Stimulated activated naive CD8-positive, alpha-beta T cell treated with anti-CD3 and anti-CD28 coated beads, Interleukin-15, Interleukin-2, amounts not matched to agents 100 ng/mL and 50 ng/mL, for 24 hours (primary cell): ENCODE data around the gene PRKAG3.

Source experiments
- H3K27ac Mint-ChIP-seq: one replicate; pipeline ENCODE4 v1.8.0; 2021; ENCODE audit warnings: mild to moderate bottlenecking, mixed read lengths
- H3K27me3 Mint-ChIP-seq: one replicate; pipeline ENCODE4 v1.8.0; 2021; ENCODE audit warnings: mixed read lengths
- H3K36me3 Mint-ChIP-seq: one replicate; pipeline ENCODE4 v1.8.0; 2021; ENCODE audit warnings: low read depth, mixed read lengths
- H3K4me1 Mint-ChIP-seq: one replicate; pipeline ENCODE4 v1.8.0; 2021; ENCODE audit warnings: low read depth, mixed read lengths
- H3K4me3 Mint-ChIP-seq: one replicate; pipeline ENCODE4 v1.8.0; 2021; ENCODE audit warnings: mild to moderate bottlenecking, mixed read lengths
- H3K9me3 Mint-ChIP-seq: one replicate; pipeline ENCODE4 v1.8.0; 2021; ENCODE audit warnings: mixed read lengths

Gene PRKAG3

DNA sequence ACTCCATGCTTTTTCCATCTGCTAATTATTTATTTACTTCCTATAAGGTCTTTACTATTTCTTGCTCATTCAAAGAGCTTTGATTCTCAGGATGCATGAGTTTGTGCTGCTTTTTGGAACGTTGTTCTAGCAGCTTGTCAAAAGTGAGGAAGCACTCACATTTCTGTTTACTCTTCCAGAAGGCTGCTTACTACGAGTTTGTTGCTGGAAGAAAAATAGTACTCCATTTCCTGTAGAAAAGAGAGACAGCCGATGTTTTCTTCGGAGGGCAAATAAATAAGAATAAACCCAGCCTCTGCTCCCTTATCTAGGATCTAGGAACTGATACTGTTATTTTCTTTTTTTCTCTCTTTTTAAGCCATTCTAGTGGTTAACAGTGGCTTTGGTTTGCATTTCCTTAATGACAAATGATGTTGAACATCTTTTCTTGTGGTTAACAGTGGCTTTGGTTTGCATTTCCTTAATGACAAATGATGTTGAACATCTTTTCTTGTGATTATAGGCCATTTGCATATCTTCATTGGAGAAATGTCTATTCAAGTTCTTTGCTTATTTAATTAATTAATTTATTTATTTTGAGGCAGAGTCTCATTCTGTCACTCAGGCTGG is 29.1 kb downstream of the PRKAG3 start:
- H3K27me3 Mint-ChIP-seq: peaks cover 43% of the 10 kb centered on the region
- peaks cover 7% of the 10 kb centered on the region for H3K9me3 Mint-ChIP-seq
- no peaks in the 10 kb centered on the region for H3K4me1 Mint-ChIP-seq
- H3K36me3 Mint-ChIP-seq: peaks cover 14% of the 10 kb centered on the region
- no peak overlapping the region for H3K27ac Mint-ChIP-seq
- H3K4me3 Mint-ChIP-seq: no peak overlapping the region

- H3K4me3 Mint-ChIP-seq: no peak overlapping the region
Observed at GRCh38 chr2:218799990-218800389, 31.6 kb downstream of the PRKAG3 start.

GRCh38 chr2:218798767-218799504 is 32.7 kb downstream of the PRKAG3 start:
- H3K27me3 Mint-ChIP-seq: peaks cover 46% of the 10 kb centered on the region

More at GRCh38 chr2:218799990-218800389, 31.6 kb downstream of the PRKAG3 start:
- H3K27ac Mint-ChIP-seq: no peak overlapping the region
- H3K27me3 Mint-ChIP-seq: peaks cover 42% of the 10 kb centered on the region
- no peaks in the 10 kb centered on the region for H3K4me1 Mint-ChIP-seq
- H3K36me3 Mint-ChIP-seq: peaks cover 10% of the 10 kb centered on the region
- H3K9me3 Mint-ChIP-seq: peaks cover 3% of the 10 kb centered on the region

DNA sequence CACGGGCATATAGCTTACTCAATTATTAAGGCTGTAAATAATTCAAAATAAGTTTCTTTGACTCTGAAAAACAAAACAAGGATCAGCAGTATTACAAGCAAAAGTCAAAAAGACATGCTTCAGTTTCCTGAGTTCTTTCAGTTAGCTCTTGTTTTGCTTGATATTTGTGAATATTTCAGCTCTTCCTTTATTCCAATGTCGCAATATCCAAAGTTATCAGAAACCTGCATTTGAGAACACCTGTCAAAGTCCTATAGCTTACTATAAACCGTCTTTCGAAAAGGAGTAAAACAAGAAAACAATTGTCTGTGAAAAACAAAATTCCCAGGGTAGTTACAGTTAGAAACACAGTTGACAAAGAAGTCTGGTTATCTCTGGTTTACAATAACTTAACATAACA is 34.9 kb downstream of the PRKAG3 start:
- Mint-ChIP-seq H3K27me3 (peaks cover 41% of the 10 kb centered on the region), H3K4me3 (no peak overlapping the region), H3K4me1 (no peaks in the 10 kb centered on the region), H3K27ac (no peak overlapping the region), H3K9me3 (no peaks in the 10 kb centered on the region), H3K36me3 (no peaks in the 10 kb centered on the region)

More at GRCh38 chr2:218798767-218799504, 32.7 kb downstream of the PRKAG3 start:
- Mint-ChIP-seq H3K4me1 (no peaks in the 10 kb centered on the region), H3K4me3 (no peak overlapping the region), H3K9me3 (no peaks in the 10 kb centered on the region), H3K27ac (no peak overlapping the region), H3K36me3 (no peaks in the 10 kb centered on the region)

DNA sequence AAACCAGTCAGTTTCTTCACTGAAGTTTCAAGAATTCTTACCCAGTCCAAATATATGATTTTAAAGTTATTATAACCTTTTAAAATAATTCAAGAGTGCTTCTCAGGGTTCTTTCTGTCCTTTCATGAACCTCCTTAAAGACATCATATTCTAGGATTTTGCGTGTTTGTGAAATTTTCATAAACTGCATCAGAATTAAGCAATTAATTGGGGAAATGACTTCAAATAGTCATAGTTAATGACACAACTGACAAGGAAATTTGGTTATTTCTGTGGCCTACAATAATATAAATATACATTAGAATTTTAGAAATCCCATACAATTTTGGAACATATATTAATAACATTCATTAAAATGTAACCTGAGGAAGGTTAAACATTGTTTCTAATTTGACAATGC is 39.2 kb downstream of the PRKAG3 start:
- no peak overlapping the region for H3K27ac Mint-ChIP-seq
- peaks cover 35% of the 10 kb centered on the region for H3K27me3 Mint-ChIP-seq
- H3K36me3 Mint-ChIP-seq: no peaks in the 10 kb centered on the region
- no peak overlapping the region for H3K4me3 Mint-ChIP-seq
- H3K9me3 Mint-ChIP-seq: no peaks in the 10 kb centered on the region
- H3K4me1 Mint-ChIP-seq: no peaks in the 10 kb centered on the region

- H3K9me3 Mint-ChIP-seq: no peaks in the 10 kb centered on the region
- H3K27ac Mint-ChIP-seq: no peak overlapping the region
- no peaks in the 10 kb centered on the region for H3K4me1 Mint-ChIP-seq
- H3K27me3 Mint-ChIP-seq: peaks cover 31% of the 10 kb centered on the region
- no peak overlapping the region for H3K4me3 Mint-ChIP-seq
- H3K36me3 Mint-ChIP-seq: no peaks in the 10 kb centered on the region
Observed at GRCh38 chr2:218788529-218789255, 42.9 kb downstream of the PRKAG3 start.

- peaks cover 45% of the 10 kb centered on the region for H3K27me3 Mint-ChIP-seq
Observed at GRCh38 chr2:218786133-218786532, 45.5 kb downstream of the PRKAG3 start.

DNA sequence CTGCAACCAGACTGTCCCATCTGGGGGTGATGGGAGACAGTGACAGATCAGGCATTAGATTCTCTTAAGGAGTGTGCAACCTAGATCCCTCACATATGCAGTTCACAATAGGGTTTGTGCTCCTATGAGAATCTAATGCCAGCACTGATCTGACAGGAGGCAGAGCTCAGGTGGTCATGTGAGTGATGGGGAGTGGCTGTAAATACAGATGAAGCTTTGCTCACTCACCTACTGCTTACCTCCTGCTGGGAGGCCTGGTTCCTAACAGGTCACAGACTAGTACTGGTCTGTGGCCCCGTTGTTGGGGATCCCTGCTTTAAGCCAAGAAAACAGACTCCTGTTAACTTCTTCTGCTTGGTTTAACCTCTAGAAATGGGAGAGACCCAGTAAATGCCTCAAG is 46.5 kb downstream of the PRKAG3 start:
- H3K27me3 Mint-ChIP-seq: peaks cover 50% of the 10 kb centered on the region
- no peak overlapping the region for H3K27ac Mint-ChIP-seq

More at GRCh38 chr2:218786133-218786532, 45.5 kb downstream of the PRKAG3 start:
- H3K4me3 Mint-ChIP-seq: no peak overlapping the region
- H3K9me3 Mint-ChIP-seq: no peaks in the 10 kb centered on the region
- H3K27ac Mint-ChIP-seq: no peak overlapping the region
- H3K4me1 Mint-ChIP-seq: peaks cover 3% of the 10 kb centered on the region
- no peaks in the 10 kb centered on the region for H3K36me3 Mint-ChIP-seq

DNA sequence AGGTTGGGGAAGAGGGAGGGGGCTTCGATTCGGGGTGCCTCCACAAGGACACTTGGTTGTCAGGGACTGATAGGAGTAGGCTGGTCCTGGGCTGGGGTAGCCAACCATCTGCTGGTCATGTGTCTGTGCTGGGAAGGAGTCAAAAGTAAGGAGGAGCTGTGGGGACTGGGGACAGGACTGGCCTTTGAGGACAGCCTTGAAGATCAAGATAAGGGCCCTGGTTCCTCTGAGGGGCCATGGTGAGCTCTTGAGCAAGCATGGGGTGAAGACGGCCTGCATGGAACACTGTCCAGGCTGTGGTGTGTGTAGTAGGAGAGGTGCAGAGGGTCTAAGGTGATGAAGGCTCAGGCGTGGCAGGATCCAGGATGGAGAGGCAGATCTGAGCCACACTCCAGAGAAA is 47.9 kb downstream of the PRKAG3 start:
- Mint-ChIP-seq H3K36me3 (peaks cover 6% of the 10 kb centered on the region), H3K4me1 (peaks cover 7% of the 10 kb centered on the region), H3K4me3 (no peak overlapping the region), H3K27ac (no peak overlapping the region), H3K9me3 (peaks cover 3% of the 10 kb centered on the region), H3K27me3 (peaks cover 61% of the 10 kb centered on the region)

More for the DNA sequence above, 46.5 kb downstream of the PRKAG3 start:
- no peaks in the 10 kb centered on the region for H3K9me3 Mint-ChIP-seq
- peaks cover 7% of the 10 kb centered on the region for H3K4me1 Mint-ChIP-seq
- H3K36me3 Mint-ChIP-seq: peaks cover 1% of the 10 kb centered on the region
- H3K4me3 Mint-ChIP-seq: no peak overlapping the region

- Mint-ChIP-seq H3K36me3 (peaks cover 12% of the 10 kb centered on the region), H3K4me1 (peaks cover 7% of the 10 kb centered on the region), H3K4me3 (peak overlapping the region; percentile 16), H3K27ac (no peak overlapping the region), H3K27me3 (peaks cover 63% of the 10 kb centered on the region), H3K9me3 (peaks cover 9% of the 10 kb centered on the region)
Observed at GRCh38 chr2:218782528-218782844, 49.1 kb downstream of the PRKAG3 start.

DNA sequence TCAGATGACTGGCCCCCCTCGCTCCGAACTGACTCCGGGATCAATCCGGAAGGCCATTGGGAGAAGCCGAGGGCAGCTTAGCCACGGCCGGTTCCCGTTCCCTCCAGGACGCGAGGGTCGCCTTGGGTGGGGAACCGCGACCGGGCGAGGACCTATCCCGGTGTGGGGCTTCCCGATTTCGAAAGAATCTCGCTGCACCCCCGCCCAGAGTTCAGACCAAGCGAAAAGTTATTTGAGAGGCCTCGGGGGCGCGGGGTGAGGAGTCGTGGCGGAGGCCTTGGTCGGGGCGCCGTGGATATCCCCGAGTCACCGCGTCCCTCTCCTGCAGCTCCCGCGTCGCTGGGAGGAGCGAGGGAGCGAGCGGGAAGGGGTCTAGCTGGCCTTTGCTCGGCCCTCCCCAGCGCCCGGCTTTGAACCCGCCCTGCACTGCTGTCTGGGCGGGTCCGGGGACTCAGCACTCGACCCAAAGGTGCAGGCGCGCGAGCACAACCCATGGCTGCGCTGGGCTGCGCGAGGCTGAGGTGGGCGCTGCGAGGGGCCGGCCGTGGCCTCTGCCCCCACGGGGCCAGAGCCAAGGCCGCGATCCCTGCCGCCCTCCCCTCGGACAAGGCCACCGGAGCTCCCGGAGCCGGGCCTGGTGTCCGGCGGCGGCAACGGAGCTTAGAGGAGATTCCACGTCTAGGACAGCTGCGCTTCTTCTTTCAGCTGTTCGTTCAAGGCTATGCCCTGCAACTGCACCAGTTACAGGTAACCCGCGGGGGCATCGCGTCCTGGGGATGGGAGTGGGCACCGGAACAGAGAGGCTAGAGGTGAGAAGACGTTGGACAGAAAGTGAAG is 49.7 kb downstream of the PRKAG3 start, which contains the start of gene CYP27A1:
CYP27A1 (plus strand) TSS at position 457 of the 837 bp plus-strand sequence; CDS start at position 493, 36 bp downstream.
- H3K36me3 Mint-ChIP-seq: peaks cover 17% of the 10 kb centered on the region
- H3K4me3 Mint-ChIP-seq: peak within 1 kb of the TSS; percentile 43
- peaks cover 15% of the 10 kb centered on the region for H3K9me3 Mint-ChIP-seq
- H3K27ac Mint-ChIP-seq: no peak within 1 kb of the TSS
- peaks cover 66% of the 10 kb centered on the region for H3K27me3 Mint-ChIP-seq
- peaks cover 7% of the 10 kb centered on the region for H3K4me1 Mint-ChIP-seq

DNA sequence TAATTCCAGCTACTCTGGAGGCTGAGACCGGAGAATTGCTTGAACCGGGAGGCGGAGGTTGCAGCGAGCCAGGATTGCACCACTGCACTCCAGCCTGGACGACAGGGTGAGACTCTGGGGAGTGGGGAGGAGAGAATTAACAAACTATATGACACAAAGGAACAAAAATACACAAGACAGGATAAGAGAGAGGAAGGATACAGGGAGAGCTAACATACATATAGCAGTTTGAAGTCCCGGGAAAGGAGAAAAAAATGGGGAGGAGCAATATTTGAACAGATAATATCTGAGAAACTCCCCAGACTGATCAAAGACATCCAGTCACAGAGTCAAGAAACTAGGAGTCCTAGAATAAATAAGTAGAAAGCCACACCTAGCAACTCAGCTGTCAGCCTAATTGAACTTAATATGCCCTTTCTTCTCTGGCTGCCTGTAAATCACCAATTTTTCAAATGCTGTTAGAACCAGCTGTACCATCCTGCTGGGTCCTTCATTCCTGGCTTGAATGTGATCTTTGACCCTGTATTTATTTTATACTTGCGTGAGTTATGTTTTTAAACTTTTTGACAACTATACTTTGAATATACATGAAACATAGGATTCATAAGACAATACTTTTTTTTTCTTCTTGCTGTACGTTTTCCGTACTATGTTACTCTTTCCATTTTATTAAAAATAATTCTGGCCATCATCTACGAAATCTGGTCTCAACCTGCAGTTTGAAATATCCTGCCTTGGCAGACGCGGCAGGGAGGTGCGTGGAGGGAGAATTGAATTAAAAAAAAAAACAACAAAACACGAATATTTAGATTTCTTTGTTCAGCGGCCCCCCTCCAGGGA is 50.5 kb downstream of the PRKAG3 start:
- peaks cover 21% of the 10 kb centered on the region for H3K36me3 Mint-ChIP-seq
- peaks cover 7% of the 10 kb centered on the region for H3K4me1 Mint-ChIP-seq
- peaks cover 17% of the 10 kb centered on the region for H3K9me3 Mint-ChIP-seq
- H3K27me3 Mint-ChIP-seq: peaks cover 66% of the 10 kb centered on the region
- H3K4me3 Mint-ChIP-seq: peak overlapping the region; percentile 43
- H3K27ac Mint-ChIP-seq: no peak overlapping the region

DNA sequence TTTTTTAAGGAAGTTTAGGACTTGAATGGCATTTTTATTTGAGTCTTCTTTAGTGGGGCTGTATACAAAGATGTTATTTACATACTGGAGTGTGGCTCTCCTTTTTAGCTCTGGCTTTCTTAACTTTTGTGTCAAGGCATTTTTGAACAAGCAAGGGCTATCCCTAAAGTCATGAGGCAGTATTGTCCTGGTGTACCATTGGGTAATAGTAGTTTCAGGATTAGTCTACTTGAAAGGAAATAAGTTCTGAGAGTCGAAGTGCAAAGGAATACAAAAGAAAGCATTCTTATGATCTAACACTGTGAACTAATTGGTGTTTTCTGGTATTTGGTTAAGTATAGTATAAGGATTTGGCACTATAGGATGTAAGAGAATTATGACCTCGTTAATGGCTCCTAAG is 51.6 kb downstream of the PRKAG3 start:
- Mint-ChIP-seq H3K27ac (no peak overlapping the region), H3K9me3 (peaks cover 19% of the 10 kb centered on the region), H3K36me3 (peaks cover 23% of the 10 kb centered on the region), H3K4me1 (peaks cover 7% of the 10 kb centered on the region), H3K4me3 (no peak overlapping the region), H3K27me3 (peaks cover 57% of the 10 kb centered on the region)
